NCI-H1092 treated with DMSO at 0.1 percent for 48 hours (cell line): ENCODE data around the gene SPARC.
A peak's percentile ranks its signal among the peaks of the same experiment; 100 is the strongest.

ENCODE experiments used
- DNase-seq: peaks from one replicate; lab custom pipeline; 2025; lab: John Stamatoyannopoulos, UW

Gene SPARC

DNA sequence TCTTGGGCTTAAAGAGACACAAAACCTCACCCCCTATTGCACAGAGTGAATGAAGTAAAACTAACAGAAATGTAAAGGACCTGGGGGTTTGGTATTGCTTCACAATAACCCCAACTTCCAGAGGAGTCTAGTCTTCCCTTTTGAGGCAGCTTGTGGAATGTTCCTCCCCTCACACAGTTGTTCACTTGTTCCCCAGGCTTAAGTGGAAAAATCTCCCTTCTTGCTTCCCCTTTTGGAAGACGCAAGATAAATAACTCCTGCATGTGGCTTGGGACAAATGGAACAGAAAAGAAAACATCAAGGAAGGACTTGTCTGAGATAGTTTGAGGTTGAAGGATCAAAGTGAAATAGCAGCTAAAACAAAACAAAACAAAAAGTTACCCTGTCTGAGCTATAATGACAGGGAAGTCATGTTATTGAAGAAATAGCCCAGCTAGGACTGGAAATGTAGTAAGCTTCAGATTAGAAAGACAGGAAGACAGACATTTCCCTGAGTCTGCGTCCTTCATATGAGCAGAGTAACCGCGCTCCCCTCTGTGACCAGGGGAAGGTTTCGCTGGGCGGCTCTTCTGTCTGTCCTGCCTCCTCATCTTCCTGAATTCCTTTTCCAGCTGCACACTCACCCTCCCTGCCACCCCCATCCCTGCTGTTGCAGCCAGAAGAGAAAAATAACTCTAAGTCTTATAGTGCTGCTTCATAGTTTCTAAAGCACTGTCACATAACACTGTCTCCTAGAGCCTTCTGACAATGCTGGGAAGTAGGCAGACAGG lies 8.8 kb downstream of the SPARC start:
- DNase-seq: no peak

- DNase-seq: no peak
Measured at GRCh38 chr5:151676719-151677118, 10.0 kb downstream of the SPARC start.

GRCh38 chr5:151676314-151676712 lies 10.4 kb downstream of the SPARC start:
- DNase-seq: no peak

DNA sequence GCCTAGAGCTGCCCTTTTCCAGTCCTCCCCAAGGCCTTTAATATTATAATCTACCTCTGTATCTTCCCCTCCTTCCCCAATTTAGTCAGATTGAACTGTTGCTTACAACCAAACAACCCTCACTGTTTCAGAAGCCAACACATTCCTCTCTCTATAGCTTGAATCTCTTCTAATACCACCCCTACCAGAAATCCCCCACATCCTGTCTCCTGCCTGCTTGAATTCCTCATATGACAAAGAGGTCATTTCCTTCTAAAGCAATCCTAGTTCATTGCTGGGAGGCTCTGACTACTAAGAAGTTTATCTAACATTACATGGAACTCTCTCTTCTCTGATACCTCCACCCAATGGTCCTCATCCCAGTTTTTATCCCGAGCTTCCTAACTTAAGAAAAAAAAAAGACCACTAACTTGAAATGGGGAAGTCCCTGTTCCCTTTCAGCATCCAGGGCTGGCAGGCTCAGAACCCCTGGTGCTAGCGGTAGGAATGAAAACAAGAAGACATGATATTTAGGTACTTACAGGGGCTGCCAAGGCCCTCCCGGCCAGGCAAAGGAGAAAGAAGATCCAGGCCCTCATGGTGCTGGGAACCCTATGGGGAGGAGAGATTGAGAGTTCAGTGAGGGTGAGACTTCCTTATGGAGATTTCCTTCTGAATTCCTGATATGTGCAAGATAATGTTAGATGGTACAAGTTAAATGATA lies 11.0 kb downstream of the SPARC start:
- no peak for DNase-seq

GRCh38 chr5:151674626-151675610 lies 11.8 kb downstream of the SPARC start:
- no peak for DNase-seq

- no peak for DNase-seq
Measured at GRCh38 chr5:151673421-151673820, 13.3 kb downstream of the SPARC start.

DNA sequence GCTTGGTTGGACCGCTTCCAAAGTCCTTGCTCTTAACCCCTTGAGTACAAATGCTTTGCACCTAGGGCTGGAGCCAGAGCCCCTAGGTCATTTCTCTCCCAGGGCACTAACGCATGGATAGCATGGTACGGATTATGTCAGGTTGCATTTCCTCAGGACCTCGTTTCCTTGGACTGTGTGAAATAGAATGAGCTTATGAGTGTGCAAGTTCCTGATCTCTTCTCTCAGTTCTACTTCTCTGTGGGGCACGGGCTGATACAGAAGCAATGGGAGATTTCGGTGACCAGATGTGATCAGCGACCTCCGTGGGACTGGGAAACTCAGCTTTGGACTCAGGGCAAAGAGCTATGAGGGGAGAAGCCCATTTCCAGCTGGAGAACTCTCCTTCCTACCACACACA lies 14.2 kb downstream of the SPARC start:
- DNase-seq: no peak

DNA sequence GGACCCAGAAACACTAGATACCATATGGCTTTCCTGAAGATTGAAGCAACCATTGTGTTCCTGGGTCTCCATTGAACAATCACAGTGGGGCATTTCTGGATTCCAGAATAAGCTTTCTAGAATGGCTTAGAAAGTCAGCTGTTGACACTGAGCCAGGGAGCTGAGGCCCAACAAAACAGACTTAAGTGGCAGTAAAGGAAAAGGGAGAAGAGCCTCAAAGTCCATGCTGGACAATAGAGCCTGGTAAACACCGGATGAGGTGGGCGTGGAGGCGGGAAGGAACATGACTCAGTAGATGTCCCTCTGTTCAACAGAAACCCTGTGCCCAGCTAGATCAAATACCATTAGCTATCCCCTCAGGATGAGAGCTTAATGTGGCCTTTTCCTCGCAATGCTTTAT lies 14.8 kb downstream of the SPARC start:
- no peak for DNase-seq

DNA sequence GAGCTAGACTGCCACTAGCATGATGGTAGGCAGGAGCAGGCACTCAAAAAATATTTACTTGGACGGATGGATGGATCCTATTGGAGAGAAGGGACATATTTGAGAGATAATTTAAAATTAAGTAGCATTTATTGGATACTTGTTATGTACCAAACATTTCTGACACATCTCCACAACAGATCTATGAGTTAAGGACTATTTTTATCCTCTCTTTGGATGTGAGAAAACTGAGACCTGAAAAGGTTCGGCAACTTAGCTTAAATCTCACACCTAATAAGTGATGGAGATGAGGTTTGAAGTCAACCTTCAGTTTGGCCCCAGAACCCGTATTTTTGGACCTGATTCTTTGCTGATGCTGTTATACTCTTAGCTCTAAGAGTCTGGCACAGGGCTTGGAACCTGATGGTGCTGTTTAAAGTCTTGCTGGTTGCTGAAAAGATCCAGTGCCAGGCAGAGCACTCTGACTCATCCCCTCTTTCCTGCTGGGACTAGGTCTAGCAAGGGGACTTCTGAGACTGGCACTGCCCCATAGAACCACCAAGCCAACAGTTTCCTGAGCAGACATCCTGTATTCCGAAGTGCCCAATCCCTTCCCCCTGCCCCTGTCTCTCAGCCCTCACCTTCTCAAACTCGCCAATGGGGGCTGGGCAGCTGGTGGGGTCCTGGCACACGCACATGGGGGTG lies 15.6 kb downstream of the SPARC start:
- no peak for DNase-seq

DNA sequence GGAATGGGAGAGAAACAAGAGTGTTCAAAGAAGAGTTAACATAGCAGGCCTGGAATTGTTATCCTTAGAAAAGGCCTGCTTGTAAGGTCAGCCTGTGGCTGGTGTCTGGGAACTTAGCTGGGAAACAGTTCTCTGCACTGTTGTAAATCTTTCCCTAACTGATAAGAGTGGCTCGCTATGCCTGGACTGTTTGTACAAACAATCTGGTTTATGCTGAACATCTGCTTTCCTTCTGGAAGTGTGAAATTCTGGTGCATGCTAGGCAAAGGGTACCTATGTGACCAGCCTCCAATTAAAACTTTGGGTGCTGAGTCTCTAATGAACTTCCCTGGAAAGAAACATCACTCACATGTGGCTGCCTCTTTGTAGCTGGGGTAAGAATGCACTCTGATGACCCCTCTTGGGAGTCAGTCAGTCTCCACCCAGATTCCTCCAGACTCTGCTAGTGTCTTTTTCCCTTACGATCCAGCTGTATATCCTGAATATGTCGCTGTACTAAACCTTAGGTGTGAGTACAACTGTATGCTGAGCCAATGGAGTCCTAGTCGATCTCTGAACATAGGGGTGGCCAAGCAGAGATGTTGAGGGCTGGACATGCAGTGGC lies 16.5 kb downstream of the SPARC start:
- no peak for DNase-seq

DNA sequence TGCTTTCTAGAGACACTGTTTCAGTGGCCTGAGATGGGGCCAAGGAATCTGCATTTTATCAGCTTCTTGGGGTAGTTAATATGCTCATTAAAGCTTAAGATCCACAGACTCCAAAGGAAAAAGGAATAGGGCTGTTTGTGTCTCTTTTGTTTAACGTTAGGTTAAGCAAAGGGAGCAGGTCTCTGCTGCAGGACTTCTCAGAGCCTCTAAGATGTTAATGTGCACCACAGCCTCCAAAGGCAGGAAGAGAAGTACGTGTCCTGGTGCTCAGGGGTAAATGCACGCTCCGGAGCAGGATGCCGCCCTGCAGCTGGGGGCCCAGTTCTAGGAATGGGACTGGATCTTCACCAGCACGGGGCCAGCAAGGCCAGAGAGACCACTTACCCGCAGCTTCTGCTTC lies 19.6 kb downstream of the SPARC start:
- no peak for DNase-seq

GRCh38 chr5:151665613-151666012 lies 21.1 kb downstream of the SPARC start:
- peak; percentile 7 for DNase-seq

DNA sequence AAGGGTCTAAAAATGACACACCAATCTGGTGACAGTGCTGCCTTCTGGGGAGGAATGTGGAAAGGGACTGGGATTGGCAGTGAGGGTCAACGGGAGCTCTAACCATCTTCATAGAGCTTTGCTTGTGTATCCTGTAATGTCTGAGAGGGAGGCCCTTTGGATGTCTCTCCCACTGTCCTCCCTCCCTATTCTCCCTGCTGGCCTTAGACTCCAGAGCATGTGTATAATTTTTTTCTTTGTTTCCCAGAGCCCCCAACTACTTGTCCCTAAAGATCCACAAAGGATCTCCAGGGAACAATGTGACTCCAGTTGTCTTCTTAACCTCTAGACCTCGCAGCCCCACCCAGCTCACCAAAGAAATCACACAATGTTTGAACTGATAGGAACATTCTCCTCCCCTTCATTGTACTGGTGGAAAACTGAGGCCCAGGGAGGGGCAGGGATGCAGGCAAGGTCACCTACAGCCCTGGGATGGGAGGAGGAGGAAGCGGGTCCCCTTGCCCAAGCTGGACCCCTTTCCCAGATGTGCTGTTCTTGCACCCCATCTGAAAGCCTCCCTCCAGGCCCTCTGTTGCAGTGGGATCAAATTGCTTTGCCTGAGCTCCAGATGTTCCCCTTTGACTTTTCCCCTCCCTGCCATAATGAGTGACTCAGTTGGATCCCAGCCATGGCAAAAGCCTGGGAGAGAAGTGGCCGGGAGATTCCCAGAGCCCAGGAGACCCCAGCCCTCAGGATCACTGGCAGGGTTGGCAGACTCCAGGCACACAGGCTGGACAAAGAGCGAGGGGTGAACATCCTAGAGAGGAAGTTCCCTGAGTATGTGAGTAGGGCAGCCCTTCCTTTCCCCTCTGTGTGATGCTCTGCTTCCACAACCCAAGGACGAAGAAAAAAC lies 21.8 kb downstream of the SPARC start:
- no peak for DNase-seq

DNA sequence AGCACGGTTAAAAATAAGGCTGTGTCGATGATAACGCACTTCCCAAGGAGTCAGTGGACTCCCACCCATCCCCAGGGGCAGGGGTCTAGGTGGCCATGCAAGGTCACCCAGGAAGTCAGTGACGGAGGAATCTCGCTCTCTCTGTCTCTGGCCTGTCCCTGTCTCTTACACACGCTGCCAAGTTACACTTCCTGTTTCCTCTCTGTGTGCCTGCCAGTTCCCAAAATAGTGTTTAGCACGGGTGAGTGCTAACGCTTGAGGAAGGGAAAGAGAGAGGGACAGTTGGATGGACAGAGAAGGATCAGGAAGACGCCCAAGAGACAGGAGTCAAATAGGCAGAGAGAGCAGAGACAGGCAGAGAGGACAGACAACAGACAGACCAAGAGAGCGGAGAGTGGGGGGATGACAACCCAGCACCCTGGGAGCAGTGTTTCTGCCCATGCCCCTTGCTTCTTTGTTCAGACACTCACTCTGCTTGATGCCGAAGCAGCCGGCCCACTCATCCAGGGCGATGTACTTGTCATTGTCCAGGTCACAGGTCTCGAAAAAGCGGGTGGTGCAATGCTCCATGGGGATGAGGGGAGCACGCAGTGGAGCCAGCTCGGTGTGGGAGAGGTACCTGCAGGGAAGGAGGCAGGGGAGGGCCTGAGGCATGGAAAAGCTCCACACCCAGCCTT lies 23.0 kb downstream of the SPARC start:
- no peak for DNase-seq

DNA sequence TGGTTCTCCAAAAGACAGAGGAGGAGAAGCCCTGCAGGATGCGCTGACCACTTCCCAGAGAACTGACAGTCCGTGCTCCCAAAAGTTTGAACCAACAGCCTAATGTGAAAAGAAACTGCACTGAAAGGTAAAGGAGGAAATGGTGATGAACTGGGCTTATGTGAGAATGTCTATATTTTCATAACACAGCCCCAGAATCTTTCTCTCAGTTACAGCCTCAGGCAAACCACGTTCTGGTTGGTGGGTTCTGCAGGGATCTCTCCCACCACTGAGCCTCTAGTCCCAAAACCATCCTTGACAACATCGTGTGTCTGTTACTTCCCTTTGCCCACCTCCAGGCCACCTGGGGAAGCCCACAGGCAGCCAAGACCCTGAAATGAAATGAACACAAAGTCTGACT lies 23.9 kb downstream of the SPARC start:
- DNase-seq: no peak

DNA sequence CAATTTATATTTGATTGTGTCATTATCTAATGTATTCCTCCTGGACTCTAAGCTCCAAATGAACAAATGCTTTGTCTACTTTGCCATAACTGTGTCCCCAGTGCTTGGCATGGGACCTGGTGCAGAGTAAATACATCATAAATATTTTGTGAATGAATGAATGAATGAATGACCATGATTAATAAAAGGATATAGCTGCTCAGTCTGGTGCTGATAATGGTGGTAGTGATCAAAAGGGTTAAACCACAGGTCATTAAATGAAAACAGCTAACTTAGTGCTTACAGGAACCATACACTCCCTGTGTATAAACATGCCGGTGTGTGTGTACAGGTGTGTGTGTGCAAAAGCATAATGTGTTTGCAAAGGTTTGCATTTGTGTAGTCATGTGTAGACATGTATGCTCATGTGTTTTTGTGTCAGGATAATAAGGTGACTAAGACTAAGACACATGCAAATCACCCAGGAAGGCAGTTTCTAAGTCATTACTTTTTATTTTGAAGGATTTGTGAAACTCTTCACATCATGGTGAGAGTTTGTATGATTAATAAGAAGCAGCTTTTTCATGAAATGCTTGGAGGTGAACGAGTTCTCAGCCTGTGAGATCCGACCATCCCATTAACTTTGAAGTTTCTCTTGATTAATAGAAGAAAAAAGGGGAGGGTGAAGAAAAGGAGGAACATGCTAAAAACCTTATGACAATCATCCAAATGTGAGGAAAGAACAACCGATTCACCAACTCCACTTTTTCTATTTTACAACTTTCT lies 24.6 kb downstream of the SPARC start:
- DNase-seq: no peak

DNA sequence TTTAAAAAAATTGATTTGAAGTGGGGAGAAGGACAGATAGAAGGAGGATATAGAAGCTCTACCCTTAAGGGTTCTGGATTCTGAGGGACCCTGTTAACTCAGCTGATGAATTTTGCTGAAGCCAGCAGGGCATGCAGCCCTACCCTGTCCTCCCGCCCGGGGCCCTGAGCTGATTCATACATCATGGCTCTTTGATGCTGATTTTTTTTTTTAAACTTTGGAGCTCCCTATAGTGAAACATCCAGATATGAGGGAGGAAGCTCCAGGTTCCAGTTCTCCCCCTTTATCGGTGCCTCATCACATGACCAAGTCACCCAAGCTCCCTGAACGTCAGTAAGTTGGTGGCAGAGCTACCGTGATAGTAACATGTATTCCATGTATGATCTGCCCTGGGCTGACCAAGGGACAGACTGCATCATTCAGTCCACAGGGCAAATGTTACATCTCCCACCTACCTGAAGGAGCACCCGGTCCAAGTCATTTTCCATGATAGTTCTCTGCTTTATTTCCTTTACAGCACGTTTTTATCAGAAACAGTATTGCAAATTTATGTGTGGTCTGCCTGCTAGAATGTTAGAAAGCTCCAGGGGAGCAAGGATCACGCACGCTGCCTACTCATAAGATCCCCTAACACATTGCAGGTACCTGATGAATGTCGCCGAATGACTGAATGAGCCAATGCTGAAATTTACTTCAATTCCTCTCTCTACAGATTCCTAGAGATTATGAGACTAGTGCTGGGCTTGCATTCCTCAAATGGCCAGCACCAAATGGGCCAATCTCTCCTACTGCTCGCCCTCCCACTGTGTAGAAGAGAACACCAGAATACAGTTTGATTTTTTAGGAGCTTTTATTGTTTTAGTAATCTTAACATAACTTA lies 25.9 kb downstream of the SPARC start:
- DNase-seq: no peak
